Kidney epithelial cell (primary cell): Measurements from ENCODE around the gene ACP2. TPM values are rescaled to one million over a fixed set of nuclear protein-coding genes. Genes with fewer than 3 reads are reported as not detected.

Source experiments
- DNase-seq: peaks from one replicate; pipeline ENCODE4 v3.0.0-alpha.2; 2010; ENCODE audit warnings: low read depth
- H3K27me3 ChIP-seq: 2 replicates; pipeline ENCODE4 v1.6.0; 2011; ENCODE audit warnings: low read length; ENCODE audit not compliant: control insufficient read depth, insufficient read depth
- H3K36me3 ChIP-seq: 2 replicates; pipeline ENCODE4 v1.5.1; 2011; ENCODE audit warnings: low read length; ENCODE audit not compliant: control insufficient read depth, insufficient read depth
- H3K4me3 ChIP-seq: 2 replicates; pipeline ENCODE4 v1.5.1; 2011; ENCODE audit warnings: low read depth, mild to moderate bottlenecking, control low read depth, low read length
- total RNA-seq: library from RNA; depleted of rRNA; stranded (reverse); fragments of >200 nt; gene quantifications from 2 replicates; pipeline ENCODE4 v1.2.3, GENCODE V29; 2015
- TF ChIP-seq, protein P1 (sequence below): IDR thresholded peaks from 2 replicates; pipeline ENCODE4 v1.5.1; 2011; ENCODE audit warnings: mild to moderate bottlenecking, moderate library complexity, low read length, control low read depth, inconsistent platforms; ENCODE audit not compliant: insufficient read depth, poor library complexity, severe bottlenecking

ACP2 gene, protein sequence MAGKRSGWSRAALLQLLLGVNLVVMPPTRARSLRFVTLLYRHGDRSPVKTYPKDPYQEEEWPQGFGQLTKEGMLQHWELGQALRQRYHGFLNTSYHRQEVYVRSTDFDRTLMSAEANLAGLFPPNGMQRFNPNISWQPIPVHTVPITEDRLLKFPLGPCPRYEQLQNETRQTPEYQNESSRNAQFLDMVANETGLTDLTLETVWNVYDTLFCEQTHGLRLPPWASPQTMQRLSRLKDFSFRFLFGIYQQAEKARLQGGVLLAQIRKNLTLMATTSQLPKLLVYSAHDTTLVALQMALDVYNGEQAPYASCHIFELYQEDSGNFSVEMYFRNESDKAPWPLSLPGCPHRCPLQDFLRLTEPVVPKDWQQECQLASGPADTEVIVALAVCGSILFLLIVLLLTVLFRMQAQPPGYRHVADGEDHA
- total RNA-seq = 51.6 and 57.1 TPM in 2 replicates

DNA sequence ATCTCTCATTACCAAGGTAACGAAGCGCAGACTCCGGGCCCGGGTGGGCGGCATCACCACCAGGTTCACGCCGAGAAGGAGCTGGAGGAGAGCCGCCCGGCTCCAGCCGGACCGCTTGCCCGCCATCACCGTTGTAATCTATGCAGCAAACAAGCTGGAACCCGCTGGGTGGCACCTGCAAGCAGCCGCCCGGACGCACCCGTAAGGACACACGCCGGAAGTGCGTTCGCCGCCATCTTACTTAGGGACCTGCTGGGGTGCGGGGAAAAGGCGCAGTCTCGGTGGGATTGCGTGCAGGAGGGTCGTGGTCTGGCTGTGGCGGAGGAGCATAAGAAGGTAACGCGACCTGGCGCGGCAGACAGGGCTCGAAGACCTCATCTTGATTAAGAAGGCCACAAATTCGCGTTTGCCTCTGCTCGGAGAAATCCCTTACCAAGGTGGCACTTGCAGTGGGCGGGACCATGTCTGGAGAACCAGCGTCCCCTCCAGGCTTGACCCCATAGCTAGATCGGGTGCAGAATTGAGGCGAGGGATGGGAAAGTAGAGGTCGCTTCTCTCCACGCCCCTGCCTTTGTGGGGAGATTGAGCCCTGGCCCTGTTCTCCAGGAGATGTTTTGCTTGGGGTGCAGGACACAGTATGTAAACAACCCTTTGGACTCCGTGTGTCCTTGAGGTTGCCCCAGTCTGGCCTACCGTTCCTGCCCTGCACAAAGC lies at the start of gene ACP2:
TSS of gene ACP2 (minus strand) at position 151 of the 714 bp plus-strand sequence. CDS start at position 126, 25 bp downstream.
- Histone ChIP-seq H3K4me3 (peak within 1 kb of the TSS; percentile 97), H3K36me3 (no peaks in the 10 kb centered on the region), H3K27me3 (no peaks in the 10 kb centered on the region)
- no peak for DNase-seq
- TF ChIP-seq, protein P1, sequence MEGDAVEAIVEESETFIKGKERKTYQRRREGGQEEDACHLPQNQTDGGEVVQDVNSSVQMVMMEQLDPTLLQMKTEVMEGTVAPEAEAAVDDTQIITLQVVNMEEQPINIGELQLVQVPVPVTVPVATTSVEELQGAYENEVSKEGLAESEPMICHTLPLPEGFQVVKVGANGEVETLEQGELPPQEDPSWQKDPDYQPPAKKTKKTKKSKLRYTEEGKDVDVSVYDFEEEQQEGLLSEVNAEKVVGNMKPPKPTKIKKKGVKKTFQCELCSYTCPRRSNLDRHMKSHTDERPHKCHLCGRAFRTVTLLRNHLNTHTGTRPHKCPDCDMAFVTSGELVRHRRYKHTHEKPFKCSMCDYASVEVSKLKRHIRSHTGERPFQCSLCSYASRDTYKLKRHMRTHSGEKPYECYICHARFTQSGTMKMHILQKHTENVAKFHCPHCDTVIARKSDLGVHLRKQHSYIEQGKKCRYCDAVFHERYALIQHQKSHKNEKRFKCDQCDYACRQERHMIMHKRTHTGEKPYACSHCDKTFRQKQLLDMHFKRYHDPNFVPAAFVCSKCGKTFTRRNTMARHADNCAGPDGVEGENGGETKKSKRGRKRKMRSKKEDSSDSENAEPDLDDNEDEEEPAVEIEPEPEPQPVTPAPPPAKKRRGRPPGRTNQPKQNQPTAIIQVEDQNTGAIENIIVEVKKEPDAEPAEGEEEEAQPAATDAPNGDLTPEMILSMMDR = peak; percentile 31

DNA sequence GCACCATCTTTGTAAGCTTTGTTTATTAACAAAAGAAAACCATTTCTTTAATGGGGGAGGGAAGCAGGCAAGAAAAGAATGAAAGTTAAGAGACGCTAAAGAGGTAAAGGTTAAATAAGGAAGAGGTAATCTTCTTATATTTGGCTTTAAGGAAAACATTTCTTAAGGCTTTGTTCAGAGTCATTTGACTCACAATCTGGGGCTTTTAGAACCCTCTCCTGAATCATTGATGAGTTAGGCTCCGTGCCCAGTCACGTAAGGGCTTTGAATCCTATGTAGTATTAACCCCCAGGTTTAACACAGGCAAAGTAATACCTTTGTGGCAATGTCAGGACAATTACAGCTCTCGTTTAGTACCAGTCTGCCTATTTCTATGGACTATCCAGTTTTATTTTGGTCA lies 47.4 kb upstream of the ACP2 start:
- DNase-seq = no peak
- Histone ChIP-seq H3K4me3 (no peak overlapping the region), H3K36me3 (peaks cover 1% of the 10 kb centered on the region), H3K27me3 (no peaks in the 10 kb centered on the region)
- TF ChIP-seq, protein P1 = no peak

DNA sequence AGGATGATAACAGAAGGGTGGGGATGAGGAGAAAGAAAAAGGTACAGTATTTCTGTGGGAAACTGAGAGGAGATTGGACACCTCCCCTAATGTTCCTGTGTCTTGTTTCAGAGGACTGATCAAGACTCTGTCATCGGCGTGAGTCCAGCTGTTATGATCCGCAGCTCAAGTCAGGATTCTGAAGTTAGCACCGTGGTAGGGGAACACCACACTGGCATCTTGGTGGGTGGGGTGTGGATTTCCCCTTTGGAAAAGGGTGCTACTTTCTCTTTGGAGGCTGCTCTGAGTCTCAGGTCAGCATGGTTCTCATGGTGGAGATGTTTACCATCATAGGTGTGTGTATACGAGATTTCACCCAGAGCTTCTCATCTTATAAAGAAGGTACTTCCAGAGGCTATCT lies 46.8 kb upstream of the ACP2 start:
- H3K27me3 ChIP-seq = no peaks in the 10 kb centered on the region
- no peak overlapping the region for H3K4me3 ChIP-seq
- no peak for DNase-seq
- TF ChIP-seq, protein P1 = no peak
- H3K36me3 ChIP-seq = peaks cover 1% of the 10 kb centered on the region

DNA sequence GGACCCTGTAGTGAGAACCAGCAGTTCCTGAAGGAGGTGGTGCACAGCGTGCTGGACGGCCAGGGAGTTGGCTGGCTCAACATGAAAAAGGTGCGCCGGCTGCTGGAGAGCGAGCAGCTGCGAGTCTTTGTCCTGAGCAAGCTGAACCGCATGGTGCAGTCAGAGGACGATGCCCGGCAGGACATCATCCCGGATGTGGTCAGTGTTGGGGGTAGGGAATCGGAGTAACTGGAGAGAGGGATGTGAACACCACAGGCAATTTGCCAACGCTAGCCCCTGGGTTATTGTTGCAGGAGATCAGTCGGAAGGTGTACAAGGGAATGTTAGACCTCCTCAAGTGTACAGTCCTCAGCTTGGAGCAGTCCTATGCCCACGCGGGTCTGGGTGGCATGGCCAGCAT lies 41.2 kb upstream of the ACP2 start:
- DNase-seq = no peak
- H3K4me3 ChIP-seq = no peak overlapping the region
- H3K36me3 ChIP-seq = peaks cover 4% of the 10 kb centered on the region
- no peaks in the 10 kb centered on the region for H3K27me3 ChIP-seq
- TF ChIP-seq, protein P1 = no peak

DNA sequence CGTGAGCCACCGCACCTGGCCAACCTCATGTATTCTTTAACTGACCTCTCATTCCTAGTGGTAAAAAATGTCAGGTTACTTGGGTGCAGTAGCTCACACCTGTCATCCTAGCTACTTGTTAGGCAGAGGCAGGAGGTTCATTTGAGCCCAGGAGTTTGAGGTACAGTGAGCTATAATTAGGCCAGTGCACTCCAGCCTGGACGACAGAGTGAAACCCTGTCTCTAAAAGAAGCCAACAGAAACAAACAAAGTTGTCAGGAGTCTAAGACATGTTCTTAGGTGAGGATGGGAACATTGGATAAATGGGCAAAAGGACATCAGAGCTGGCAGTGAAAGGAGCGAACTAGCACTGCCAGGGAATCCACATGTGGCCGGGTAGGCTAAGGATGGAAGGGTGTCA lies 39.5 kb upstream of the ACP2 start:
- no peak for DNase-seq
- no peaks in the 10 kb centered on the region for H3K27me3 ChIP-seq
- peaks cover 2% of the 10 kb centered on the region for H3K36me3 ChIP-seq
- no peak overlapping the region for H3K4me3 ChIP-seq
- TF ChIP-seq, protein P1 = no peak
